Stimulated activated memory B cell treated with anti-CD40 and anti-IgM and Interleukin-4, amounts not matched to agents 10 μg/mL and 1 μg/mL and 100 μg/mL, for 72 hours (primary cell): Measurements from ENCODE around the gene SSUH2.
A peak's percentile ranks its signal among the peaks of the same experiment; 100 is the strongest.

Experiments used
- ATAC-seq: fragments of 150-1000 bp; cut with Tn5 transposase; 2 replicates; pipeline ENCODE4 v1.10.0; 2021
- H3K27ac Mint-ChIP-seq: one replicate; pipeline ENCODE4 v1.8.0; 2022; ENCODE audit warnings: mild to moderate bottlenecking, mixed read lengths
- H3K27me3 Mint-ChIP-seq: one replicate; pipeline ENCODE4 v1.8.0; 2022; ENCODE audit warnings: mixed read lengths
- H3K36me3 Mint-ChIP-seq: one replicate; pipeline ENCODE4 v1.8.0; 2022; ENCODE audit warnings: mixed read lengths
- H3K4me1 Mint-ChIP-seq: one replicate; pipeline ENCODE4 v1.8.0; 2022; ENCODE audit warnings: mixed read lengths
- H3K4me3 Mint-ChIP-seq: one replicate; pipeline ENCODE4 v1.8.0; 2022; ENCODE audit warnings: mild to moderate bottlenecking, moderate library complexity, mixed read lengths
- H3K9me3 Mint-ChIP-seq: one replicate; pipeline ENCODE4 v1.8.0; 2022; ENCODE audit warnings: mixed read lengths

SSUH2 gene

DNA sequence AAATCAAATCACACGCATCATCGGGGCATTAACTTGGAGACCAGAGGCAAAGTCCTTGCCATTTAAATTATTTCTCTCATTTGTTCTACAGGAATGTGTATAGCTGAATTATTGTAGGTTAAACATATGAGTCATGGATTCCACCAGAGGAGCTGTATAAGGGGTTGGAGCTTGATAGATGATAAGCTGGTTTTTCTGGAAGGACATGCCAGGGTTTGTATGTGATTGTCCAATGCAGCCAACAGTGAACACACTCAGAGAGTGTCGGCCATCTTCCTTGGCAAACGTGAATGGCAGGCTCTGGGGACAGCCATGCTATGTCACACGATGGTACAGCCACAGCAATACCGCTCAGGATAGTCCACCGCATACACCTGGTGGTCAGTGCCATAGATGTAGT is 25.1 kb downstream of the SSUH2 start:
- ATAC-seq, result no peak
- Mint-ChIP-seq H3K9me3 (peaks cover 11% of the 10 kb centered on the region), H3K36me3 (no peaks in the 10 kb centered on the region), H3K4me3 (no peak overlapping the region), H3K27me3 (peaks cover 14% of the 10 kb centered on the region), H3K27ac (no peak overlapping the region), H3K4me1 (peaks cover 6% of the 10 kb centered on the region)

- Mint-ChIP-seq H3K9me3 (peaks cover 11% of the 10 kb centered on the region), H3K4me3 (no peak overlapping the region), H3K27me3 (peaks cover 14% of the 10 kb centered on the region), H3K36me3 (no peaks in the 10 kb centered on the region), H3K4me1 (peaks cover 6% of the 10 kb centered on the region), H3K27ac (no peak overlapping the region)
- ATAC-seq, result no peak
These were observed 25.6 kb downstream of the SSUH2 start for GRCh38 chr3:8618950-8619349.

- ATAC-seq, result no peak
- Mint-ChIP-seq H3K9me3 (peaks cover 11% of the 10 kb centered on the region), H3K27me3 (peaks cover 4% of the 10 kb centered on the region), H3K4me3 (no peak overlapping the region), H3K36me3 (no peaks in the 10 kb centered on the region), H3K27ac (no peak overlapping the region), H3K4me1 (no peaks in the 10 kb centered on the region)
These were observed 26.7 kb downstream of the SSUH2 start for GRCh38 chr3:8617921-8618320.

- ATAC-seq, result no peak
- H3K27me3 Mint-ChIP-seq, result peaks cover 28% of the 10 kb centered on the region
- H3K9me3 Mint-ChIP-seq, result no peaks in the 10 kb centered on the region
- H3K4me3 Mint-ChIP-seq, result no peak overlapping the region
- no peak overlapping the region for H3K27ac Mint-ChIP-seq
- H3K36me3 Mint-ChIP-seq, result no peaks in the 10 kb centered on the region
- H3K4me1 Mint-ChIP-seq, result no peaks in the 10 kb centered on the region
These were observed 33.6 kb downstream of the SSUH2 start for GRCh38 chr3:8610951-8611350.

DNA sequence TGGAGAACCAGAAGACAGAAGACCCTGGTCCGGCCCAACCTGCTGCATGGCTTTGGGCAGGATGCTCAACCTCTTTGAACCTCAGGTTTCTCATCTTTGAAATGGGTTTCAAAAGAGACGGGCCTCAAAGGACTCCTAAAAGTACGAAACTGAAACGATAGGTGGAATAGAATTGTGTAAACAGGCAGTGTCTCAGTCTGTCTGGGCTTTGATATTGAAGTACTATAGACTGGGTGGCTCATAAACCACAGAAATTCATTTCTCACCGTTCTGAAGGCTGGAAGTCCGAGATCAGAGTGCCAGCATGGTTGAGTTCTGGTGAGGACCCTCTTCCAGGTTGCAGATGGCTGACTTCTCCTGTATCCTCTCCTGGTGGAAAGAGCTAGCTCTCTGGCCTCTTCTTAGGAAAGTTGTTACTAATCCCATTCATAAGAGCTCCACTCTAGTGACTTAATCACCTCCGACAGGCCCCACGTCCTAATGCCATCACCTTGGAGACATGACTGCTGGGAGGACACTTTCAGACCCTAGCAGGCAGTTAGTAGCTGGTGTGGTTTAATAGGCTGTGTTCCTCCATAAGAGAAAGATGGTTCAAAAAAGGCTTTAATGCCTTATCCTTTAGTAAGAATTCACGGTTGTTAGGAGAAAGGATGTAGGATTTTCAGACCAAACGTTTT is 35.7 kb downstream of the SSUH2 start:
- Mint-ChIP-seq H3K4me3 (no peak overlapping the region), H3K27me3 (peaks cover 37% of the 10 kb centered on the region), H3K36me3 (no peaks in the 10 kb centered on the region), H3K27ac (no peak overlapping the region), H3K9me3 (no peaks in the 10 kb centered on the region), H3K4me1 (no peaks in the 10 kb centered on the region)
- no peak for ATAC-seq

DNA sequence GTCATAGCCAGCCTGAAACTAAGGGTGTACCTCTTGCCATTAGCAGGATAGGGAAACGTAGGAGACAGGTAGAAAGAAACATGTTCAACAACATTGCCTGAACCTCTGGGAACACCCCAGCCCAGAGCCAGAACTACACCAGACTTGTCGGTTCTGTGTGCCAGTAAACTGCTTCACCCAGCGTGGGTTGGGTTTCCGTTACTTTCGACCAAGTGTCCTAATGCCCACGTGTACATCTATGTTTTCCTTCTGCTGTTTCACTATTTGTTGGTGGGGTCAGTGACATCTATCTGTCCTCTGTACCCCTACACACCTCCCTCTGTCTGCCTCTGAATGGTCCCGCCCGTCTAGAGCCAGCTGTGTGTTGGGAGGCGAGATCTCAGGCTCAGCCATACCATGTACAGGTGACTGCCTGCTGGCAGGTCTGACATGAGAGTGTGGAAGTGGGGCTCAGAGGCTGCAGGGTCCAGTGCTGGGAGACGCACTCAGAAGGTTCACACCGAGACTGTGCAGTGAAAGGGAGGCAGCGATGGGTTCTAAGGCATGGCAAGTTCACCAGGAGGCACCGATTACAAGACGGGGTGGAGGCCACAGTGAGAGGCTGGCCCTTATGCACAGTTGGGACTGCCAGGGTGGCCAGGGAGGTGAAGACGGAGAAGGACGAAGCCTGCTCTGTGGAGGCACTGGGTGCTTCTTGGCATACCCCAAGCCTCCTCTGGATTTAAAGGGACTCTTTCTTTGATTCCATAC is 36.4 kb downstream of the SSUH2 start:
- Mint-ChIP-seq H3K36me3 (no peaks in the 10 kb centered on the region), H3K4me1 (no peaks in the 10 kb centered on the region), H3K27me3 (peaks cover 37% of the 10 kb centered on the region), H3K9me3 (no peaks in the 10 kb centered on the region), H3K4me3 (no peak overlapping the region), H3K27ac (no peak overlapping the region)
- ATAC-seq, result no peak

DNA sequence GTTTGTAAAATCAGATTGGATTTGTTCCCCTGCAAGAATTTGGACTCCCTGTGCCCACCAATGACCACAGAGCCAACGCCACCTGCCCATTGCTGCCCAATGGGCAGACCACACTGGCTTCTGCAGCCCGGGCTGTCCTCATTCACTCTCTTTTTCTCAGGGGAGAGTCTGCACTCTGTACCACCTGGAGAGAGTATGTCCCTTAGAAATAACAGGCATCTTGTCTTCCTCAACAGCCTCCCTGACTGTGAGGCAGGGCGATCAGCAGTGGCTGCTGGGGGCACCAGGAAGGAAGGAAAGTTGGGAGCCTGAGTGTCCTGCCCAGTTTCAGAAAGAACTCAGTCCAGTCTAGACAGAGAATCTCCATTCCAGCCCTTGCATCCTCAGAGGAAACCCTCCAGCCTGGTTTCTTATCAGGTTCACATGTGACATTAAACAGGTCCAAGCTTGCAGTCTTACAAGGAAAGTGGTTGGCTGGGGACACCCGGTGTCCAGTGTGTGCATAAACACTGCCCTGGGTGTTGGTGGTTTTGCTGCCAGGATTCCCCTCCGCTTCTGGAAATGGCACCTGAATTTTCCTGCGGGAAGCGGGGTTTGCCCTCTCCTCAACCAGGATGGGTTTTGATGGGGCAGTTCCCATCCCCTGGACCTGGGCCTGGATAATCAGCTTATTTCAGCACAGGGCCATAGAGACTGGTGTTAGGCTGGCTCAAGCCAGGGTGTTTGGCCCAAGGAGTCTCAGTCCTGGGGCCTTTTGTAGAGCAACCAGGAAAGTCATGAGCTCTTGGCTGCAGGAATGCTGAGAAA is 37.2 kb downstream of the SSUH2 start:
- peaks cover 37% of the 10 kb centered on the region for H3K27me3 Mint-ChIP-seq
- ATAC-seq, result peak; percentile 47
- no peaks in the 10 kb centered on the region for H3K36me3 Mint-ChIP-seq

DNA sequence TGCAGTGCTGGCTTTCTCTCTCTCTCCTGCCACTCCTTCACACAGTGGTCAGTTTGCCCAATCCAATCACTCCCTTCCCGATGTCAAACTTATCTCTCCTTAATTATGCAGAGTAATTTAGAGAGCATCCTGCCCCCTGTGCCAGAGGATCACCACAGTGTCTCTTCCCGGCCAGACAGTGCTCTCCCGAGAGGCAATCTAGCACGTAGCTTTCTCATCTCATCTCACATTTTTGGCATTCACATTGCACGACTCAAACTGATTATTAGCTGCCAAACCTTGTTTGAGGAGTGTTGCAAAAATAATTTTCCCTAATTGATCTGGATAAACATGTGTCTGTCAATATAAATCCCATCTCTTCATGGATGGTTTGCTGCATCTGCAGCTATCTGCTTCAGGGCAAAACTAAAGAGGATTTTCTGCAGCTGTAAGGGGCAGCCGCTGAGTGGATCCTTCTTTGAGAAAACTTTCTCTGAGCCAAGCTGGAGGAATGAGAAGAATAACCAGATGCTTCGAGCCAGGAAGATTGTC is 37.8 kb downstream of the SSUH2 start:
- Mint-ChIP-seq H3K4me3 (no peak overlapping the region), H3K27ac (no peak overlapping the region), H3K4me1 (no peaks in the 10 kb centered on the region)

More for the DNA sequence above, 37.2 kb downstream of the SSUH2 start:
- Mint-ChIP-seq H3K4me3 (no peak overlapping the region), H3K9me3 (no peaks in the 10 kb centered on the region), H3K4me1 (no peaks in the 10 kb centered on the region), H3K27ac (no peak overlapping the region)

DNA sequence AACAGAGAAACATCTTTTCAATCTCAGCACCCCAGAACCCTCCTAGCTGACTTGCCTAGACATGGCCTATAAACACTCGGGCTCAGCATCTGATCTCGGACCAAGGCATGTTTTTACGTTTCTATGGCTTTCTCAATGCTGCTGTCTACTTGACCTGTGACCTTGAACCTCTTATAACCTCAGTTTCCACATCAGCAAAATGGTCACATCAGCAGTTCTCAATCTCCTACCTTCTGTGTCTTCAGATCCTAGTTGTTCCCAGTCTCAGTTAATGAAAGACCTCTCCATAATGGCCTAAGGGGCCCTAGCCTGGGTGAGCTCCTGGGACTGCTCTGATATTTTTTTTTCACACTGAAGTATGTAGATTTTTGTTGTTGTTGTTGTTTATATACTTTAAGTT is 39.6 kb downstream of the SSUH2 start:
- Mint-ChIP-seq H3K36me3 (no peaks in the 10 kb centered on the region), H3K27ac (no peak overlapping the region), H3K4me3 (no peak overlapping the region), H3K27me3 (peaks cover 37% of the 10 kb centered on the region), H3K9me3 (no peaks in the 10 kb centered on the region), H3K4me1 (no peaks in the 10 kb centered on the region)
- ATAC-seq, result no peak

More for the DNA sequence above, 37.8 kb downstream of the SSUH2 start:
- no peak for ATAC-seq
- Mint-ChIP-seq H3K36me3 (no peaks in the 10 kb centered on the region), H3K27me3 (peaks cover 37% of the 10 kb centered on the region), H3K9me3 (no peaks in the 10 kb centered on the region)

GRCh38 chr3:8604006-8604405 is 40.6 kb downstream of the SSUH2 start:
- peaks cover 37% of the 10 kb centered on the region for H3K27me3 Mint-ChIP-seq
- H3K36me3 Mint-ChIP-seq, result no peaks in the 10 kb centered on the region
- H3K27ac Mint-ChIP-seq, result no peak overlapping the region
- no peak overlapping the region for H3K4me3 Mint-ChIP-seq
- H3K9me3 Mint-ChIP-seq, result no peaks in the 10 kb centered on the region
- no peaks in the 10 kb centered on the region for H3K4me1 Mint-ChIP-seq
- ATAC-seq, result no peak

GRCh38 chr3:8603115-8603710 is 41.4 kb downstream of the SSUH2 start:
- no peak for ATAC-seq
- H3K27me3 Mint-ChIP-seq, result peaks cover 32% of the 10 kb centered on the region
- H3K4me3 Mint-ChIP-seq, result no peak overlapping the region
- H3K36me3 Mint-ChIP-seq, result no peaks in the 10 kb centered on the region
- no peaks in the 10 kb centered on the region for H3K4me1 Mint-ChIP-seq
- no peaks in the 10 kb centered on the region for H3K9me3 Mint-ChIP-seq
- no peak overlapping the region for H3K27ac Mint-ChIP-seq

GRCh38 chr3:8600457-8600856 is 44.1 kb downstream of the SSUH2 start:
- H3K36me3 Mint-ChIP-seq, result no peaks in the 10 kb centered on the region
- H3K27me3 Mint-ChIP-seq, result peaks cover 13% of the 10 kb centered on the region
- H3K4me1 Mint-ChIP-seq, result no peaks in the 10 kb centered on the region
- H3K9me3 Mint-ChIP-seq, result no peaks in the 10 kb centered on the region
- no peak for ATAC-seq
- H3K27ac Mint-ChIP-seq, result no peak overlapping the region
- no peak overlapping the region for H3K4me3 Mint-ChIP-seq

DNA sequence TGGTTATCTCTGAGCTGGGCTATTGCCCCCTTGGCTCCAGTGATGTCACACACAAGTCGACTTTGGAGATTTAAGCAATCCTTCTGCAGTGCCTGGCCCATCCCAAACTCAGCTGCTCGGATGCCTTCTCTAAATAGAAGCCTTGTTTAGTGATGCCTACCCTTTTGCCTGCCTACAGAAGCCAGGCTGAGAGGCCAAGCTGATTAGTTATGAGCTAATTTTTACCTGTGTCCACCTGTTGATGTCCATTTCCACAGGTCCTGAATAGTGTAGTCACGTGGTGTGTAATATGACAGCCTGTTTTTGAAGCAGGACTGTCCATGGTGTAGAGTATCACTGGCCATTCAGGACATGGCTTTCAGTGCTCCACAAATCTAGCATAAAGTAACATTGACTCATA is 45.5 kb downstream of the SSUH2 start:
- Mint-ChIP-seq H3K4me3 (no peak overlapping the region), H3K27me3 (peaks cover 12% of the 10 kb centered on the region), H3K9me3 (no peaks in the 10 kb centered on the region), H3K4me1 (no peaks in the 10 kb centered on the region), H3K36me3 (no peaks in the 10 kb centered on the region), H3K27ac (no peak overlapping the region)
- no peak for ATAC-seq

DNA sequence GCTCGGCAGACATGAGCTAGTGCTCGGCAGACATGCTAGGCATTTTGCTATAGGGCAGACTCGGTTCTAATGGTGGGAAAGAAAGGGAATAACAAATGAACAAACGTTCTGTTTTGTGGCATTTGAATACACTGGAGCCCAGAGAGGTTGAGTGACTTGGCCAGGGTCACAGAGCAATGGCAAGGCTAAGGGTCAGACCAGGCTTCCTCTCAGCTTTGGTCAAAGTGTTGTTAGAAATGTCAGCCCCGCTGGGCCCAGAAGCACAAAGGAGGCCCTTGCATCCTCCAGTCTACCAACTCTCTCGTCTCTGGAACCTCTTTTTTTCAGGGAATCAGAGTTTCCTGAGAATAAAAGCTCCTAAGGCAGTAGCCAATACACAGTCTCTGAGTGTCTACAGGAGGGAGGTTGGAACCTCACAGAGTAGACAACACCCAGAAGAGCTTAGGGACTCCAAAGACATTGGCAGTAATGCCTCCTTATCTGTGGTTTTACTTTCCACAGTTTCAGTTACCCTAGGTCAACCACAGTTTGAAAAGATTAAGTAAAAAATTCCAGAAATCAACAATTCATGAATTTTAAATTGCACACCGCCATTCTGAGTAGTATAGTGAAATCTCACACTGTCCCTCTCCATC is 47.3 kb downstream of the SSUH2 start:
- ATAC-seq, result no peak
- Mint-ChIP-seq H3K4me3 (no peak overlapping the region), H3K27ac (no peak overlapping the region), H3K36me3 (no peaks in the 10 kb centered on the region), H3K4me1 (no peaks in the 10 kb centered on the region), H3K27me3 (peaks cover 12% of the 10 kb centered on the region), H3K9me3 (no peaks in the 10 kb centered on the region)
